HepG2 (cell line): ENCODE measurements around the gene CCDC69. TPM values are rescaled to one million over a fixed set of nuclear protein-coding genes. Genes with fewer than 3 reads are reported as not detected.

Experiments
- ATAC-seq: fragments of 200-7000 bp; cut with Tn5 transposase; 3 replicates; pipeline ENCODE4 v1.9.1; 2020; ENCODE audit warnings: mild to moderate bottlenecking, moderate library complexity
- BruUV-seq: library from RNA; stranded (reverse); fragments of 400-500 nt; replicated peaks from 2 replicates; lab custom pipeline; 2021; lab: Mats Ljungman, UMichigan
- CTCF ChIA-PET: fragments of 300-600 bp; formaldehyde crosslinking; extraction: SDS; loops from one replicate; lab custom pipeline; 2021; ENCODE audit warnings: low total read pairs, inconsistent platforms, low intra/inter-chr PET ratio; lab: Yijun Ruan, JAX
- POLR2A ChIA-PET: fragments of 350-600 bp; sonication (Branson Sonifier 250); formaldehyde crosslinking; loops from one replicate; lab custom pipeline; 2020; ENCODE audit warnings: antibody characterized with exemption, inconsistent platforms; lab: Yijun Ruan, JAX
- DNase-seq: peaks from one replicate; pipeline ENCODE4 v3.0.0-alpha.2; 2015; ENCODE audit warnings: low spot score
- FAIRE-seq: peaks from 3 replicates; lab custom pipeline; 2011; peaks lifted over from hg19 to GRCh38; lab: Jason Lieb, UNC
- H2AFZ ChIP-seq: one replicate; pipeline ENCODE4 v1.6.1; 2011; ENCODE audit warnings: low read length, inconsistent platforms
- H3K27ac ChIP-seq: fragments of 300-600 bp; 3 replicates; pipeline ENCODE4 v1.8.0; 2011; ENCODE audit warnings: mixed run types, mild to moderate bottlenecking, mixed read lengths, low read length, inconsistent platforms; ENCODE audit not compliant: insufficient read depth; ENCODE audit errors: extremely low read length
- H3K27me3 ChIP-seq, 2 experiments: fragments of 200-600 bp in 1 of 2; 2 replicates in 1 of 2; 3 replicates in 1 of 2; pipeline versions ENCODE4 v1.6.0 to v1.8.0; 2011; ENCODE audit warnings: low read length in 2 of 2, mild to moderate bottlenecking in 2 of 2, moderate library complexity in 2 of 2, inconsistent platforms in 1 of 2; ENCODE audit not compliant: insufficient read depth in 2 of 2, control insufficient read depth in 1 of 2
- H3K36me3 ChIP-seq, 2 experiments: fragments of 200-600 bp in 1 of 2; replicated peaks in 1 of 2; 2 replicates in 1 of 2; 3 replicates in 1 of 2; pipeline versions ENCODE4 v1.5.1 to v1.8.0; 2011; ENCODE audit warnings: low read length in 2 of 2, inconsistent platforms in 1 of 2; ENCODE audit not compliant: insufficient read depth in 2 of 2, control insufficient read depth in 1 of 2
- H3K4me1 ChIP-seq: 2 replicates; pipeline ENCODE4 v1.5.1; 2012; ENCODE audit warnings: low read length, inconsistent platforms; ENCODE audit not compliant: insufficient read depth
- H3K4me2 ChIP-seq: 2 replicates; pipeline ENCODE4 v1.6.0; 2011; ENCODE audit warnings: low read depth, low read length, inconsistent platforms
- H3K4me3 ChIP-seq, 3 experiments: fragments of 200-600 bp in 1 of 3; sonication (generic), shearing (Covaris generic) in 1 of 3; replicated peaks in 1 of 3; 2 replicates each; pipeline ENCODE4 v1.5.1; 2011 to 2016; ENCODE audit warnings: low read length in 3 of 3, inconsistent platforms in 2 of 3, low read depth in 2 of 3, mild to moderate bottlenecking in 2 of 3, control low read depth in 1 of 3, mixed read lengths in 1 of 3; ENCODE audit not compliant: insufficient read depth in 1 of 3
- H3K79me2 ChIP-seq: one replicate; pipeline ENCODE4 v1.6.1; 2011; ENCODE audit warnings: low read length, inconsistent platforms; ENCODE audit not compliant: insufficient read depth
- H3K9ac ChIP-seq: 2 replicates; pipeline ENCODE4 v1.6.0; 2011; ENCODE audit warnings: mild to moderate bottlenecking, low read depth, low read length, inconsistent platforms; ENCODE audit not compliant: insufficient read depth
- H3K9me3 ChIP-seq: 2 replicates; pipeline ENCODE4 v1.5.1; 2012; ENCODE audit warnings: mild to moderate bottlenecking, low read length
- H4K20me1 ChIP-seq: 2 replicates; pipeline ENCODE4 v1.6.0; 2011; ENCODE audit warnings: inconsistent platforms, mild to moderate bottlenecking, low read length, moderate library complexity; ENCODE audit not compliant: insufficient read depth
- BRD4 ChIP-seq: sonication (generic); formaldehyde crosslinking; IDR thresholded peaks from 2 replicates; pipeline ENCODE4 v1.4.0; 2020; ENCODE audit warnings: missing genetic modification reagents
- JUNB ChIP-seq: sonication (generic); formaldehyde crosslinking; IDR thresholded peaks from 2 replicates; pipeline ENCODE4 v1.8.0; 2022; ENCODE audit warnings: missing genetic modification reagents, mild to moderate bottlenecking, borderline replicate concordance
- MXI1 ChIP-seq: IDR thresholded peaks from 3 replicates; pipeline ENCODE4 v1.6.1; 2012; ENCODE audit warnings: low read depth, low read length, inconsistent platforms, borderline replicate concordance
- NAIF1 ChIP-seq: sonication (generic); formaldehyde crosslinking; IDR thresholded peaks from 2 replicates; pipeline ENCODE4 v1.5.0; 2020; ENCODE audit warnings: mild to moderate bottlenecking, missing genetic modification reagents, borderline replicate concordance
- ZC3H13 ChIP-seq: sonication (generic); formaldehyde crosslinking; IDR thresholded peaks from 2 replicates; pipeline ENCODE4 v1.8.1; 2023; ENCODE audit warnings: mild to moderate bottlenecking, missing genetic modification reagents, moderate library complexity
- ZNF839 ChIP-seq: sonication (generic); formaldehyde crosslinking; IDR thresholded peaks from 2 replicates; pipeline ENCODE4 v1.4.0; 2020; ENCODE audit warnings: missing genetic modification reagents, mild to moderate bottlenecking, borderline replicate concordance
- WGBS: methylation state at CpG from one replicate; pipeline ENCODE4 v1.1.6; 2017; ENCODE audit warnings: low lambda C conversion rate; 5-methylcytosine and 5-hydroxymethylcytosine counted together
- in situ Hi-C: cut with HindIII; loops from 2 replicates; pipeline ENCODE4 v1.10.0; 2017; ENCODE audit warnings: low pct_unique_long_range_greater_than_20kb; ENCODE audit not compliant: extremely low pct_ligation_motif_present
- intact Hi-C: fragments of 100-400 bp; cut with micrococcal nuclease; formaldehyde crosslinking; loops from one replicate; pipeline ENCODE4 v1.10.0; 2022; ENCODE audit not compliant: unreplicated experiment
- polyA plus RNA-seq, 8 experiments: library from polyadenylated mRNA; depleted of rRNA in 3 of 8; stranded (reverse) in 7 of 8; unstranded in 1 of 8; fragments of >200 nt; fragmentation: Illumina TruSeq in 4 of 8; extraction: Trizol in 4 of 8; gene quantifications; 2 replicates each; pipeline versions ENCODE4 v1.2.1 to v1.2.3, GENCODE V29; 2011 to 2016; ENCODE audit warnings: low read depth in 4 of 8, missing spikeins in 1 of 8, mixed read lengths in 1 of 8; ENCODE audit not compliant: insufficient read depth in 1 of 8
- total RNA-seq, 5 experiments: library from RNA; depleted of rRNA; stranded (reverse); fragments of >200 nt; fragmentation: Illumina TruSeq; extraction: Trizol; gene quantifications; 2 replicates each; pipeline ENCODE4 v1.2.3, GENCODE V29; 2016; ENCODE audit warnings: low read depth in 1 of 5
- TF ChIP-seq, protein P1 (sequence below): sonication (generic); formaldehyde crosslinking; IDR thresholded peaks from 2 replicates; pipeline ENCODE4 v1.4.0; 2020; ENCODE audit warnings: mild to moderate bottlenecking, missing genetic modification reagents
- TF ChIP-seq, protein P2 (sequence below): sonication (generic); formaldehyde crosslinking; IDR thresholded peaks from 2 replicates; pipeline ENCODE4 v1.4.0; 2020; ENCODE audit warnings: missing genetic modification reagents

Gene CCDC69
- total and polyA plus RNA-seq, 2 of the 13 experiments (the other 11 are each of a cell fraction or from before 2014, with no cell fraction given), result 12.2 to 45.2 TPM

DNA sequence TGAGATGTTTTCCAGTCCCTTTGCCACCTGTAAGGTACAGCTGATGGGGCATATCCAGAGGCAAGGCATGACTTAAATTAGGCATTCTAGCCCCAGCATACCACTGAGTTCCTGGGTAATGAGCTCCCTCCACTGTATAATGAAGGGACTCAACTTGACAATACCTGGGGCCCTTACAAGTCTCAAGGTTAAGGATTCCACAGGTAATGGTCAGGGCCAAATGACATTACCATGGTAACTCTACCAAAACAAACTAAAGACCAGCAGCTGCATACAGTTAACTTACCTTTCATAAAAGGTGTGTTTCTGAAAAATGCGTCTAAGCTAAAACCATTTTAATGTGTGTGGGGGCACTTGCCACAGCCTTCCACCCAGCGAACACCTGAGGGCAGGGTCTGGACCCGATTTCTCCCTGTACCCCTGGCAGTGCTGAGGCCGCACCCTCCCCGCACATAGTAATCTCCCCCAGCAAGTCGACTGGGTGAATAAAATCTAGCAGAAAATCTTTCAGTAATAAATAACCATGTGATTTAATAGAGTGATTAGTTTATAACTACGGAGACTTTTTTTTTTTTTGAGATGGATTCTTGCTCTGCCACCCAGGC is 24.2 kb downstream of the CCDC69 start (continued):
- TF ChIP-seq, protein P1, sequence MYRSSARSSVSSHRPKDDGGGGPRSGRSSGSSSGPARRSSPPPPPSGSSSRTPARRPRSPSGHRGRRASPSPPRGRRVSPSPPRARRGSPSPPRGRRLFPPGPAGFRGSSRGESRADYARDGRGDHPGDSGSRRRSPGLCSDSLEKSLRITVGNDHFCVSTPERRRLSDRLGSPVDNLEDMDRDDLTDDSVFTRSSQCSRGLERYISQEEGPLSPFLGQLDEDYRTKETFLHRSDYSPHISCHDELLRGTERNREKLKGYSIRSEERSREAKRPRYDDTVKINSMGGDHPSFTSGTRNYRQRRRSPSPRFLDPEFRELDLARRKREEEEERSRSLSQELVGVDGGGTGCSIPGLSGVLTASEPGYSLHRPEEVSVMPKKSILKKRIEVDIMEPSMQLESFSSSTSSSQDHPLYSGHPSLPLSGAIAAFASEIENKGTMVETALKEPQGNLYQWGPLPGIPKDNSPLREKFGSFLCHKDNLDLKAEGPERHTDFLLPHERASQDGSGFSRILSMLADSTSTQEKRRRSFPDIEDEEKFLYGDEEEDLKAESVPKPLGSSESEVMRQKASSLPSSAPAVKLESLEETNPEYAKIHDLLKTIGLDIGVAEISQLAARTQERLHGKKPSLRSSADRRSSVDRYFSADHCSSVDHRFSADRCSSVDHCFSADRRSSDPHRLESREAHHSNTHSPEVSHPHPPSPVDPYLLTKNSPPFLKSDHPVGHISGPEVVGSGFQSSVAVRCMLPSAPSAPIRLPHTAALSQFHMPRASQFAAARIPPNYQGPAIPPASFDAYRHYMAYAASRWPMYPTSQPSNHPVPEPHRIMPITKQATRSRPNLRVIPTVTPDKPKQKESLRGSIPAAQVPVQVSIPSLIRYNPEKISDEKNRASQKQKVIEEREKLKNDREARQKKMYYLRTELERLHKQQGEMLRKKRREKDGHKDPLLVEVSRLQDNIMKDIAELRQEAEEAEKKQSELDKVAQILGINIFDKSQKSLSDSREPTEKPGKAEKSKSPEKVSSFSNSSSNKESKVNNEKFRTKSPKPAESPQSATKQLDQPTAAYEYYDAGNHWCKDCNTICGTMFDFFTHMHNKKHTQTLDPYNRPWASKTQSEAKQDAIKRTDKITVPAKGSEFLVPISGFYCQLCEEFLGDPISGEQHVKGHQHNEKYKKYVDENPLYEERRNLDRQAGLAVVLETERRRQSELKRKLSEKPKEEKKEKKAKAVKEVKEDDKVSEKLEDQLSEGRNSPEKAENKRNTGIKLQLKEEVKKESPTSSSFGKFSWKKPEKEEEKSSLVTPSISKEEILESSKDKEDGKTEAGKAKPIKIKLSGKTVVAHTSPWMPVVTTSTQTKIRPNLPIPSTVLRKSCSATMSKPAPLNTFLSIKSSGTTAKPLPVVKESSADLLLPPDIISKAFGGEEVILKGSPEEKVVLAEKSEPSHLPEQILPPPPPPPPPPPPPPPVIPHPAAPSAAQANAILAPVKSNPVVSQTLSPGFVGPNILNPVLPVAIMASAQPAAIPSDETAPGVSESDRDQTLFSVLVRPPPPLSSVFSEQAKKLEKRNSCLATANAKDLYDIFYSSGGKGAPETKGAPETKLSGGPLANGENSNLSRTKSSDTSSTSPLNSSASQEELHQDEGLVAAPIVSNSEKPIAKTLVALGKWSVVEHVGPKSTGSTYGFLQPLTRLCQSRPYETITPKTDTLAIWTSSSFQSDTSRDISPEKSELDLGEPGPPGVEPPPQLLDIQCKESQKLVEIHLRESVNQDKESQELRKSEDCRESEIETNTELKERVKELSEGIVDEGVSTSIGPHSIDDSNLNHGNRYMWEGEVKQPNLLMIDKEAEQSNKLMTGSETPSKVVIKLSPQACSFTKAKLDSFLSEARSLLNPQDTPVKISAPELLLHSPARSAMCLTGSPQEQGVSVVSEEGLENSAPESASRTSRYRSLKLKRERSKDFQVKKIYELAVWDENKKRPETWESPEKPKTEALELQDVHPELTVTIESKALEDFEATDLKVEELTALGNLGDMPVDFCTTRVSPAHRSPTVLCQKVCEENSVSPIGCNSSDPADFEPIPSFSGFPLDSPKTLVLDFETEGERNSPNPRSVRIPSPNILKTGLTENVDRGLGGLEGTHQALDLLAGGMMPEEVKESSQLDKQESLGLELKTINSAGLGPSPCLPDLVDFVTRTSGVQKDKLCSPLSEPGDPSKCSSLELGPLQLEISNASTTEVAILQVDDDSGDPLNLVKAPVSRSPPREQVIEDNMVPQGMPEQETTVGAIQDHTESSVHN (CRISPR knock-in tag), result no peak

DNA sequence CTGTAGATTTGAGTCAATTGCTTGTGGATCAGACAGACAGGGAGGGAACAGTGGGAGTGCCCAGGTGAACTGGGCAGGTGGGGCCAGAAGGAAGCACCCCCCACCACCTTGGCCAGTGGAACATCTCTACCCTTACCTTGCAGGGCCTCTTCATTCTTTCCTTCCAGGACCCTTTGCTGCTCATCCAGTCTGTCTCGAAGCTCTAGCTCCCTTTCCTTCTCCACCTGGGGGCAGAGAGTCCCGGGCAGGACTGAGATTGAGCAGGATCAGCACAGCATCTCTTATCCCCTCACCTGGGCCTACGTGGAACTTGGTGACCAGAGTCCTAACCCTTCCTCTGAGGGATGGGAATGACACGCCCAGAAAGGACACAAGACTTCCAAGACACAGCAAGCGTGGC is 25.0 kb downstream of the CCDC69 start:
- H3K27ac ChIP-seq, result no peak overlapping the region
- H3K9me3 ChIP-seq, result no peaks in the 10 kb centered on the region
- POLR2A ChIA-PET, result no interaction called here
- no peak for DNase-seq
- 96% methylated on average over 5 of the region's 5 CpGs for WGBS
- no peak overlapping the region for H3K4me3 ChIP-seq
- H3K27me3 ChIP-seq, result no peaks in the 10 kb centered on the region
- no peak for ATAC-seq
- H3K79me2 ChIP-seq, result no peaks in the 10 kb centered on the region
- H3K9ac ChIP-seq, result no peak overlapping the region
- H3K4me2 ChIP-seq, result no peak overlapping the region
- intact Hi-C loops, result no loop called here
- H4K20me1 ChIP-seq, result no peaks in the 10 kb centered on the region
- CTCF ChIA-PET, result no interaction called here
- H3K4me1 ChIP-seq, result no peaks in the 10 kb centered on the region
- no peak overlapping the region for H2AFZ ChIP-seq
- BruUV-seq, result no TSS peak
- FAIRE-seq, result no peak
- H3K36me3 ChIP-seq, result peaks cover 2 to 7% of the 10 kb centered on the region in 2 experiments; a peak in 1 of 5 replicates
- in situ Hi-C loops, result no loop called here
- TF ChIP-seq JUNB (CRISPR knock-in tag) (no peak), MXI1 (no peak), BRD4 (CRISPR knock-in tag) (no peak), ZNF839 (no peak), NAIF1 (no peak), ZC3H13 (CRISPR knock-in tag) (no peak)
- TF ChIP-seq, protein P2, sequence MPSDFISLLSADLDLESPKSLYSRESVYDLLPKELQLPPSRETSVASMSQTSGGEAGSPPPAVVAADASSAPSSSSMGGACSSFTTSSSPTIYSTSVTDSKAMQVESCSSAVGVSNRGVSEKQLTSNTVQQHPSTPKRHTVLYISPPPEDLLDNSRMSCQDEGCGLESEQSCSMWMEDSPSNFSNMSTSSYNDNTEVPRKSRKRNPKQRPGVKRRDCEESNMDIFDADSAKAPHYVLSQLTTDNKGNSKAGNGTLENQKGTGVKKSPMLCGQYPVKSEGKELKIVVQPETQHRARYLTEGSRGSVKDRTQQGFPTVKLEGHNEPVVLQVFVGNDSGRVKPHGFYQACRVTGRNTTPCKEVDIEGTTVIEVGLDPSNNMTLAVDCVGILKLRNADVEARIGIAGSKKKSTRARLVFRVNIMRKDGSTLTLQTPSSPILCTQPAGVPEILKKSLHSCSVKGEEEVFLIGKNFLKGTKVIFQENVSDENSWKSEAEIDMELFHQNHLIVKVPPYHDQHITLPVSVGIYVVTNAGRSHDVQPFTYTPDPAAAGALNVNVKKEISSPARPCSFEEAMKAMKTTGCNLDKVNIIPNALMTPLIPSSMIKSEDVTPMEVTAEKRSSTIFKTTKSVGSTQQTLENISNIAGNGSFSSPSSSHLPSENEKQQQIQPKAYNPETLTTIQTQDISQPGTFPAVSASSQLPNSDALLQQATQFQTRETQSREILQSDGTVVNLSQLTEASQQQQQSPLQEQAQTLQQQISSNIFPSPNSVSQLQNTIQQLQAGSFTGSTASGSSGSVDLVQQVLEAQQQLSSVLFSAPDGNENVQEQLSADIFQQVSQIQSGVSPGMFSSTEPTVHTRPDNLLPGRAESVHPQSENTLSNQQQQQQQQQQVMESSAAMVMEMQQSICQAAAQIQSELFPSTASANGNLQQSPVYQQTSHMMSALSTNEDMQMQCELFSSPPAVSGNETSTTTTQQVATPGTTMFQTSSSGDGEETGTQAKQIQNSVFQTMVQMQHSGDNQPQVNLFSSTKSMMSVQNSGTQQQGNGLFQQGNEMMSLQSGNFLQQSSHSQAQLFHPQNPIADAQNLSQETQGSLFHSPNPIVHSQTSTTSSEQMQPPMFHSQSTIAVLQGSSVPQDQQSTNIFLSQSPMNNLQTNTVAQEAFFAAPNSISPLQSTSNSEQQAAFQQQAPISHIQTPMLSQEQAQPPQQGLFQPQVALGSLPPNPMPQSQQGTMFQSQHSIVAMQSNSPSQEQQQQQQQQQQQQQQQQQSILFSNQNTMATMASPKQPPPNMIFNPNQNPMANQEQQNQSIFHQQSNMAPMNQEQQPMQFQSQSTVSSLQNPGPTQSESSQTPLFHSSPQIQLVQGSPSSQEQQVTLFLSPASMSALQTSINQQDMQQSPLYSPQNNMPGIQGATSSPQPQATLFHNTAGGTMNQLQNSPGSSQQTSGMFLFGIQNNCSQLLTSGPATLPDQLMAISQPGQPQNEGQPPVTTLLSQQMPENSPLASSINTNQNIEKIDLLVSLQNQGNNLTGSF (CRISPR knock-in tag), result no peak
